HL-60/S4 treated with retinoic acid at 250 ng/mL for 4 days and 3 days (cell line): ENCODE measurements around the gene IPO7.
"Not testable (repeated sequence)": the region's sequence is repeated elsewhere in the genome, so short reads cannot be mapped to it uniquely, and the experiment has no call there.

Experiments used
- in situ Hi-C: fragments of 300-500 bp; cut with MboI; formaldehyde crosslinking; loops from 2 replicates; pipeline ENCODE4 v1.7.0; 2022; ENCODE audit warnings: low sequenced_read_pairs

IPO7 gene

DNA sequence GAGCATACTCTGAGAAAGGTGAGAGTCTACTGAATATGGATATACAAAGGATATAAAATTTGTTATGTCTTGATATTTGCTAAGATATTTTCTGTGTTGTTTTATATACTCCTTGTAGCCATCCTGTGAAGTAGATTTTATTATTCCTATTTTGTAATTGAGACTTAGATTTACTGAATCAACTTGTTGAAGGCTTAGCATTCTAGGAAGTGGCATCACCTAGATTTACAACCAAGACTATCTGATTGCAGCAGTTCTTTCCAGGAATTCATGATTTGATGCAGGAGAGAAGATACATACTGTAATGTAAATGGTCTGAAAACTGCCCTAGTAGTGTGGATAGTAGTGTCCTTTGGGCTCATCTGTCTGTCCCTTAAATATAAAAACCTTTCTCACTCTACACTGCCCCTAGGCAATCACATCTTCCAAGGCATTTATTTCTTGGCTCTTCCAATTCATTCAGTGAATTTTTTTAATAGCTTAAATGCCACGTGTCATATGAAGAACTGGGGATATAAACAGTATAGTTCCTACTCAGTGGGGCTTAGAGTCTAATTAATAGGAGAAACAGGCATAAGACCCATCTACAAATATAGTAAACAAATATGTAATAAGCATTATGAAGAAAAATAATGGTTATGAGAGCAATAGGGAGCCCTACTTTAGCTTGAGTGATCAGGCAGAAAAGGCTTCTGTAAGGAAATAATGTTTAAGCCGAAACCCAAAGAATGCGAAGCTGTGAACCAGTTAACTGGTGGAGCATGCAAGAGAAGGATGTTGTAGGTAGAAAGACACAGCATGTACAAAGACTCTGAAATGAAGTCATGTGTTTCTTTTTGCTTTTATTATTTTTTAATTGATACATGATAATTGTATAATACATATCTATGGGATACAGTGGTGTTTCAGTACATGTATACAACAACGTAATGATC lies 13.6 kb downstream of the IPO7 start:
- in situ Hi-C loops = no loop called here

DNA sequence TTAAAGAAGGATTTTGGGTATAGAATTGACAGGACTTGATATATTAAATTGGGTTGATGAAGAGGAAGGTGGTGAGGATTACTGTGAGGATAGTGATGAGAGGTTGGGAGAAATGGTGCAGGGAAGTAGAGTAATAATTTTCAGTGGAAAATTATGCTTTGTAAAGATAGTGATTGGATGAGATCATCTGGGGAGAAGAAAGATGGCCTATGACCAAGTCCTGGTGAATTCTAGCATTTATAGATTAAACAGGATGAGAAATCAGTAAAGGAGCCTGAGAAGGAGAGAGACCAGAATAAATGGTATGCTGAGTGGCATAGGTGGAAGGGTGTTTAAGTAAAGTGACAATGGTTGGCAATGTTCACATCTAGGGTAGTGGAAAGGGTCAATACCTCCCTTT lies 15.0 kb downstream of the IPO7 start:
- in situ Hi-C loops = no loop called here

DNA sequence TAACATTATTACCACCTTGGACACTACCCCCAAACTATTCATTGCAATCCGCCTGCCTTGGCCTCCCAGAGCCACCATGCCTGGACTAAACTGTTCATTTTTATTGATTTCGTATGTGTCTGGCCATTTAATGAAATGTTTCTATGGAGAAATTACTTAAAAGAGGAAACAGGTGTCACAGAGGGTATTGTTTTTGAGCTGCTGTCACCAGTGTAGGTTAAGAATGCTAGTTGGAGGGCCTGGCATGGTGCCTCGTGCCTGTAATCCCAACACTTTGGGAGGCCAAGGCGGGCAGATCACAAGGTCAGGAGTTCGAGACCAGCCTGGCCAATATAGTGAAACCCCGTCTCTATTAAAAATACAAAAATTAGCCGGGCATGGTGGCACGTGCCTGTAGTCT lies 17.4 kb downstream of the IPO7 start:
- in situ Hi-C loops = not testable (repeated sequence)

DNA sequence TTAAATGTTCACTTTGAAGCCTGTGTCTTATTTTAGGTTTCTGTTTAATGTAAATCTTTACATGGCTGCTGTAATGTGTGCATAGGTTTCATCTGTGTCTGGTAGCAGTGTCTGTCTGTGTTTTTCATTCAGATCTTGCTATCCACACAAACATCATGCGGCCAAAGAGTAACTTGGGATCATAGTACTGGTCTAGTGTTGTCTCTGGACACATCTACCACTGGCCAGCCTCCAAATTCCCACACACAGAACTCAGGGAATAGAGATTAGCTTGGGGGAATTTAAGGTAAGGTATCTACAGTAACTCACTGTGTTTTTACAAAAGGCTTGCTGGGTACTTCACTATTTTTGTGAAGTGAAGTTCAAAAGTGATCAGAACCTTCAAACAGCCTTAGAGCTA lies 44.3 kb downstream of the IPO7 start:
- in situ Hi-C loops = no loop called here

DNA sequence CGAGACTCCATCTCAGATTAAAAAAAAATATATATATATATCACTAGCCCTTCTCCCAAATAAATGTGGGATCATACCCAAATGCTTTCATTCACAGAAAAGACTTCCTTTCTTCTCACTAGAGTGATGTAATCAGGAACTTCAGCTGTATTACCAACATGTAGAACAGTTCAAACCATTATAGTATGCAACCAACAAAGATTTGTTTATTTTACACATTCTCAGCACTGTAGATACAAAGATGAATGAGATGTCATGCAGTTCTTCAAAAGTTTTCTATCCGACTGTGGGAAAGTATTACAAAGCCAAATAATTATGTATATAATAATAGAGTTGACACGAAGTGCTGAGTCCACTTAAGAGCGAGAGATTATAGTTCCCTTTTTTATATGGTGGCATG lies 54.2 kb downstream of the IPO7 start:
- in situ Hi-C loops = no loop called here

DNA sequence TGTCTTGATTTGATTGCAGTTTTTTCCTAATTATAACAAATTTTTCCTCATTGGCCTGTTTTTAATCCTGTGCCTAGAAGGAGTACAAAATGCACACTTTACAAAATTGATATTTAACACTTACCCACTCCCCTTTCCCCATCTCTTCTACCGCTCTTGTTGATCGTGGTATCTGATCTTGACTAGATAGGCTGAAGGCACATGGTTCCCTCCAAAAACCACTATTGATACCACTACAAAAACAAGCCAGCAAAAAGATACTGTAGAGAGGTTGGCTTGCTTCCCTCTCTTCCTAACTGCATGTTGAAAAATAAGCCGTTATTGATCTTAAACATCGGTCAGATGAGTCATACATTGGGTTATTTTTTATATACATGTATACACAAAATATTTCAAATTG lies 61.8 kb downstream of the IPO7 start:
- in situ Hi-C loops = no loop called here

DNA sequence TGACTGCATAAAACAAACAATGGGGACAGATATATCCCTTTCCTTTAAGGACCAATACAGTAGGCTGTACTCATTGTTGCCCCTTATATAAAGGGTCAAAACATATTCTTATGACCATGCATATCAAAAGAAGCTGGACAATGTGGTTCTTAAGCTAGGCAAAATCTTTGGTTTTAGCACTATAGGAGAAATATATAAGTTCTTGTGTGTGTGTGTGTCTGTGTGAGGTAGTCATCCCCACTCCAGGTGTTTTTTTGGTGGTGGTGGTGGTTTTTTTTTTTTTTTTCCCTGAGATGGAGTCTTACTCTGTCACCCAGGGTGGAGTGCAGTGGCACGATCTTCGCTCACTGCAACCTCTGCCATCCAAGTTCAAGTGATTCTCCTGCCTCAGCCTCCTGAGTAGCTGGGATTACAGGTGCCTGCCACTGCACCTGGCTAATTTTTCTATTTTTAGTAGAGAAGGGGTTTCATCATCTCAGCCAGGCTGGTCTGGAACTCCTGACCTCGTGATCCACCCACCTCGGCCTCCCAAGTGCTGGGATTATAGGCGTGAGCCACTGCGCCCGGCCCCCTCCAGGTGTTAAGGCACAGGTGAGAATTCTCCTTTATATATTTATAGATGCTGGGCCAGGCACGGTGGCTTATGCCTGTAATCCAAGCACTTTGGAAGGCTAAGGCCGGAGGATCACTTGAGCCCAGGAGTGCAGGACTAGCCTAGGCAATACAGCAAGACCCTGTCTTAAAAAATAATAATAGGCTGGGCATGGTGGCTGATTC lies 64.3 kb downstream of the IPO7 start:
- in situ Hi-C loops = no loop called here

DNA sequence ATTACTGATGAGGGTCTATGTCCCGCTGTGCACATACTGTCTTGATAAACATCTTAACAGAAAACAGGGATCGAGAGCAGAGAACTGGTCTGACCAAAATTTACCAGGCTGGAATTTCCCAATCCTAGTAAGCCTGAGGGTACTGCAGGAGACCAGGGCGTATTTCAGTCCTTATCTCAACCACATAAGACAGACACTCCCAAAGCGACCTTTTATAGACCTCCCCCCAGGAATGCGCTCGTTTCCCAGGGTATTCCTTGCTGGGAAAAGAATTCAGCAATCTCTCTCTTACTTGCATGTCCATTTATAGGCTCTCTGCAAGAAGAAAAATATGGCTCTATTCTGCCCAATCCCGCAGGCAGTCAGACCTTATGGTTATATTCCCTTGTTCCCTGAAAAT lies 67.6 kb downstream of the IPO7 start:
- in situ Hi-C loops = not testable (repeated sequence)

DNA sequence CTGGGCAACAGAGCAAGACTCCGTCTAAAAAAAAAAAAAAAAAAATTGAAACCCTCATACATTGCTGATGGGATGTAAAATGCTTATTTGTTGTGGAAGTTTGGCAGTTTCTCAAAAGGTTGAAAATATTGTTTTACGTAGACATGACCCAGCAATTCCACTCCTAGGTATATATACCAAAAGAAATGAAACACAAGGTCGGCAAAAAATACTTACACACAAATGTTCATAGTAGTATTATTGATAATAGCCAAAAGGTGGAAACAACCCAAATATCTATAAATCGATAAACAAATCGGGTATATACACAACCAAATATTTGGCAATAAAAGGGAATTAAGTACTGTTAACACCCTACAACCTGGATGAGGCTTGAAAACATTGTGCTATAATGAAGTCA lies 71.3 kb downstream of the IPO7 start:
- in situ Hi-C loops = no loop called here

DNA sequence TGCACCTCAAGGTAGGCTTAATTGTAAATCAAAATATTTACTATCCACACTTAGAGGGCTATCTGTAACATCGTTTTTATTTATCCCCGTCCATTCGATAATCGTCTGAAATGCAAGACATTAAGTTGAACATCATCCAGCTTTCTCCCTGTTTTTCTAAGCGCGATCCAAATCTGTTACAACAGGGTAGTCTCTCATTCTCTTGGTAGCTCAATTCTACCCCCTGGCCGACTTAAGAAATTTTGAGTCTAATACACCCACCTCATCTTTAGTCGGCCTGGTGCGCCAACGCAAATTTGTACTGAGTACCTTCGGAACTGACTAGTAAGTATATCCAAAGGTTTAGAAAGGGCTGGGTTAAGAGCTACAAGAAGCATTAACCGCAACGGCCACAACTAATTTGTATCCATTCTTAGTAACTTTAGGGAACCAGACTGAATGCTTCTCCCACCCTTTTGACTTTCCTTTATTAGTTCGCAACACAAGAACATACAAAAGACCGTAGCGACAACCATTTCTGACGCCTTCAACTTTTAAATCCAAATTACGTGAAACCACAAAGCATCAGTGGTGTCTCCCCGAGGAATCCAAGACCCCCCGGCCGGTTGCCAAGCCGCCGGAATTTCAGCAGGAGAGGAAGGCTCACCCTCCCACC lies 75.3 kb downstream of the IPO7 start:
- in situ Hi-C loops = no loop called here

DNA sequence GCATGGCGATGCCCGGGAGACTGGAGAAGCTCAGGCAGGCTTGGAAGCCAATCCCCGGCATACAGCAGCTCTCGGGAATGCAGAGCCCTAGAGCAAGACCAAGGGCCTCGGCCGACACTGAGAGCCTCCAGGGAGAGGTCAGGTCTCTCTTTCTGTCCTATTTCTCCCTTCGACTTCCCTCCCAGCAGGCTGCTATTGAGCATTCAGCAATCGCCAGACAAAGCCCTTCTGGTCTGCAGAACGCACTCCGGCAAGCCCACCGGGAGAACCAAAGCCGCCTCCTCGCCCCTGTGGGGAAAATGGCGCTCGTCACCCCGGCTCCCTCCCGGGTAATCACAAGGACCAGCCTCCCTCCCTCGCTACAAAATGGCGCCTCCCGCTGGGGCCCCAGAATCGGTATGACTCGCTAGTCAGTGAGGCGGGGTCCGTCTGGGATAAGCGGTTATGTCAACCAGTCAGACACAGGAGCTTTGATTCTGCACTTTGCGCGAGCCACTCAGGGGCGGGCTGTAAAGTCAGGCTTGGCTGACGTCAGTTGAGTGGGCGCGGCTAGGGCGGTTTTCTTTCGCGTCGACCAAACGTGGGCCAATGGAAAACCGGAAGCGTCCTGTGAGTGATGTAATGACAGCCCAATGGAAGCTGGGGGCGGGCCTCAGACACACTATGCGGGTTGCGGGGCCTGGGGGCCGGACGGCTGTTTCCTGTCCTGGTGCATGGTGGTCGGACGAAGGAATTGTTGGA lies 76.0 kb downstream of the IPO7 start, which contains the start of gene ZNF143:
Gene ZNF143 (plus strand): TSS at position 691 of the 741 bp plus-strand sequence. CDS start 10,297 bp downstream, outside the sequence.
- in situ Hi-C loops = no loop called here

DNA sequence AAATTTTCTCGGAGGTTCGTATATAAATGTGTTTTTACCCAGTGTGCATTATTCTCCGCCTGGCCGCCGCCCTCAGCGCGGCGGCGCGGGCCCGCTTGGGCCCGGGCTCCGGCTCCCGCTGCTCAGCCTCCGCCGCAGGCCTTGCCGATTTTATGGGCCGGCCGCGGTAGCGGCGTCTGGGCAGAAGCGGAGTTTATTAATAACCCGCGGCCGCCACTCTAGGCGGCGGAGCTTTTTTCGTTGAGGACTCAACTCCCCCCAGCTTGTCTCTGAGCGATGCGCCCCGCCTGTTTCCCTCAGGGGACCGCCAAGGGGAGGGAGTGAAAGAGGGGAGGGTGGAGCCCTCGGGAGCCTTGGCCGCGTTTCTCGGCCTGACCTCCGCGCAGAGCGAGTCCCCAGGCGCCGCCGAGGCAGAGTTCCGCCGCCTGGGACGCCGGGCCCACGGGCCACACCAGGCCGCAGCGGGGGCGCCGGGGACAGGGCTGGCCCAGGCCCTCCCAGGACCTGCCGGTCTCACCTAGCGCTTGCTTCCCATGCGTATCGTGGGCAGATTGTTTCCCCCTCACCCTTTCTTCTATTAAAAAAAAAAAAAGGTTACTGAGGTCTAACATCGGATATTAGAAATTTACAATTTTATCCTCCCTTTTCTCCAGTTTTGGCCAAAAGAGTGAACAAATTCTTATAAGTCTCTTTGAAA lies 76.8 kb downstream of the IPO7 start:
- in situ Hi-C loops = no loop called here

DNA sequence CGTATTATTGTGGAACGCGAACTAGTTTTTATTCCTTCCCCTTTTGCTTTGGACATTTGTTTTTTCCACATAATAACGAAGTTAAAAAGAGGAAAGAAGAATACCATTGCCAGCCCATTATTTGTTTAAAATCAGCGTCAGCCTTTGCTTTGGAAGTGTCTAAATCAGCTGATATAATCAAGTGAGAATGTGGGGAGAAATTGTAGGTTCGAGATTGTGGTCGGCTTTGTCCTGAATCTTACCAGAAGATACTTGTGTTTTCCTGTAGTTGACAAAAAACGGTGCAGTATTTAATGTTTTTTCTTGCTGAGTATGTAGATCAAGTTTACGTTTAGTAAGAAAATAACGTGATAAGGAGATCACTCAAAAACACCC lies 77.3 kb downstream of the IPO7 start:
- in situ Hi-C loops = no loop called here

DNA sequence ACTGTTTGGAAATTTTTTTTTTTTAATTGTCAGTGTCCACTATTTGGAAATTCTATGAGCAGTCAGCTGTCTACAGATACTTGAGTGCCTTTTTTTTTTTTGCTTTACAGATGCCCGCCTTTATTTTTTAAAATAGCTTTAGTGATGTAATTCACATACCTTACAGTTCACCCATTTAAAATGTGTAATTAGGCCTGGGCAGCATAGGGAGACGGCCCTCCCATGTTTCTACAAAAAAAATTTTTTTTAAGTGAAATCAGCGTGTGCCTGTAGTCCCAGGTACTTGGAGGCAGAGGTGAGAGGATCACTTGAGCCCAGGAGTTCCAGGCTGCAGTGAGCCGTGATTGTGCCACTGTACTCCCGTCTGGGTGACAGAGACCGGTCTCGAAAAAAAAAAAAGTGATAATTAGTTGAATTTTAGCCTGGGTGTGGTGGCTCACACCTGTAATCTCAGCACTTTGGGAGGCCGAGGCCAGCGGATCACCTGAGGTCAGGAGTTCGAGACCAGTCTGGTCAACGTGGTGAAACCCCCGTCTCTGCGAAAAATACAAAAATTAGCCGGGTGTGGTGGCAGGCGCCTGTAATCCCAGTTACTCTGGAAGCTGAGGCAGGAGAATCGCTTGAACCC lies 77.8 kb downstream of the IPO7 start:
- in situ Hi-C loops = no loop called here

DNA sequence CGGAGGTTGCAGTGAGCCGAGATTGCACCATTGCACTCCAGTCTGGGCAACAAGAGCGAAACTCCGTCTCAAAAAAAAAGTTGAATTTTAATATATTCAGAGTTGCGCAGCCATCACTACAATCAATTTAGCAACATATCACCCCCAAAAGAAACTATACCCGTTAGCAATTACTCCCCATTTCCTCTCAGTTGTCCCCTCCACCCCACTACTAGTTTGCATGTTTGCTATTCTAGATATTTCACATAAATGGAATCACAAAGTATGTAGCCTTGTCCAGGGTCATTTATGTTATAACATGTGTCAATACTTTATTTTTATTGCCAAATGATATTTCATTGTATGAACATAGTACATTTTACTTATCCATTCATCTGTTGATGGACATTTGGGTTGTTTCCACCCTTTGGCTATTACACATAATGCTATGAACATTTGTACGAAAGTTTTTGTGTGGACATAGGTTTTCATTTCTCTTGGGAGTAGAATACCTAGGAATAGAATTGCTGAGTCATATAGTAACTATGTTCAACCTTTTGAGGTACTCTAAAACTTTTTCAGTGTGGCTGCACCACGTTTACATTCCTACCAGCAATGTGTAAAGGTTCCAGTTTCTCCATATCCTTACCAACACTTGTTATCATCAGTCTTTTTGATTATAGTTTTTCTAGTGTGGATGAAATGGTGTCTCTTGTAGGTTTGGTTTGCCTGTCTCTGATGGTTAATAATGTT lies 78.5 kb downstream of the IPO7 start:
- in situ Hi-C loops = no loop called here

DNA sequence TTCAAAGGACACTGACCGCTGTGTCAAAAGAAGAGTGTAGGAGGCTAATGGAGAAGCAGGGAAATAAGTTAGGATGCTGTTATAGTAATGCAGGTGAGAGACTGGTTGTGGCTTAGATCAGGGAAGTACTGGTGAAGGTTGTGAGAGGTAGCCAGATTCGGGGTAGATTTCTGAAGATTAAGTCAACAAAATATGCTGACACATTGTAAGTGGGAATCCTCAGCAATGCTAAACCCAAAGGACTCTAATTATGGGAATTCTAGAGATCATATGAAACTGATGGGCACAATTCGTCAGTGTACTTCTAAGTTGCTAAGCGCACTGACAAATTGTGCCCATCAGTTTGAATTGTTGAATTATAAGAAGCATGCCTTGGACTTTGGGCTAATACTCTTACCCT lies 86.3 kb downstream of the IPO7 start:
- in situ Hi-C loops = no loop called here

DNA sequence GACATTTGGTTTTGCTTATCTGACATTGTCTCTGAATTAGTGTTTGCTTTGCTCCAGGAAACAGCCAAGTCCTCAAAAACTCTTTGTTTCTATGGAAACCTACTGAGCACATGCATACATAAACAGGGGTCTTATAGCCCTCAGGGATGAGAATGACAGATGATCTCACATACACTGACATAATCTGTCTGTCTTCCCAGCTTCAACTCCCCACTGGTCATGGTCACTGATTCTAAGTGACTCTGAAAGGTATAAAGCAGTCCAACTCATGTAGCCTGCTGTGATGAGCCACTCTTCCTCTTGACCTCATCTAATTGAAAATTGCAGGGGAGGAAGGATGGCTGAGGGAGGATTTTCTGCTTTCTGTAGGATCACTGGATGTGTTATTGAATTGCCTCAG lies 89.0 kb downstream of the IPO7 start:
- in situ Hi-C loops = no loop called here

DNA sequence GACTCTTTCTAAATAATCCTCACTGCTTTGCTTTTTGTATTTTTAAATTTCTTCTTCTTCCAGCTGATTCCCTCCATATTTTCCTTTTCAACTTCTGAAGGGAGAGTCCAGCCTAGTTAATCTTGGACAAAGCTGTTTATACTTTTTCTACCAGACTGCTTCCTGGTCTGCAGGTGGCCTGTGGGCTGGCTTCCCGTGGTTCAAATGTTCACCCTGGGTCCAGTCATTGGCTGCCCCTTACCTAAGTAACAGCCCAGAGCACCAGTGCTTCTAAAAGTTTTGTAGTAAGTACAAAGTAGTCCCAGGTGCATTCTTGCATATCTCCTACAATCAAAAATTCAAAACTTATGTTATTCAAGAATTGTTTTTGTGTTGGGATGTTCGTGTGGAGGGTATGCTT lies 95.4 kb downstream of the IPO7 start:
- in situ Hi-C loops = no loop called here

DNA sequence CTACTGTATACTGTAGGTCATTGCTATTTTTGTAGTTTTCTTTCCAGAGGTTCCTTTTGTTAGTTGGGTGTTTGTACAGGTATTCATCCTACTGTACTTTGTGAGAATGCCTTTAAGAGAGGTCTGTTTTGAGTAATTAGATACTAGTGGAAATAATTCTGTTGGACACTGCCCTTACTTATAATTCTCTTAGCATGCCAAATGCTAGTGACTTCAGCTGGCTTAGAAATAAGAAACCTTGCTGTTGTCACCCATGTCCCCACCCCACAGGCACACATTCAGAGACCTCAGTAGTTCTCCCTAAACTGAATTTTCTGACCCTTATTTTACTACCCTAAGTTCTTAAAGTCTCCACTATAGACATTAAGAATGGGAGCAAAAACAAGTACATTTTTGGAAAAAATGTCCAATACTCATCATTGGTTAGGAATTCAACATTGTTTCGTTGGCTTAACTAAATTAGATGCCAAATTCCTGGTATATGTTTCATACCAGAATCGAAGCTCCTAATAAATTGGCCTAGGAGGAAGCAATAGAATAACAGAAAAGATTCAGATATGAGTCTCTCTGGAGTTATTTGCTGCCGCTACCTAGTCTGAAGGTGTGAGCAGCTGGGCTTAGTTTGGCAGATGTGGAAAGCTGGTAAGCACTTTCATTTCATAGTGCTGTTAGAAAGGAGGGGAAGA lies 104.8 kb downstream of the IPO7 start:
- in situ Hi-C loops = no loop called here
